Activated T-helper 1 cell treated with anti-CD3 and anti-CD28 coated beads, Interleukin-2, amount 50 U/mL, for 16 hours (primary cell): ENCODE data around the gene CXADR.

Experiments
- DNase-seq, 2 donors: peaks; one replicate each; pipeline ENCODE4 v3.0.0-alpha.2; 2020; ENCODE audit warnings: low read depth in 1 of 2, low spot score in 1 of 2

The CXADR gene

DNA sequence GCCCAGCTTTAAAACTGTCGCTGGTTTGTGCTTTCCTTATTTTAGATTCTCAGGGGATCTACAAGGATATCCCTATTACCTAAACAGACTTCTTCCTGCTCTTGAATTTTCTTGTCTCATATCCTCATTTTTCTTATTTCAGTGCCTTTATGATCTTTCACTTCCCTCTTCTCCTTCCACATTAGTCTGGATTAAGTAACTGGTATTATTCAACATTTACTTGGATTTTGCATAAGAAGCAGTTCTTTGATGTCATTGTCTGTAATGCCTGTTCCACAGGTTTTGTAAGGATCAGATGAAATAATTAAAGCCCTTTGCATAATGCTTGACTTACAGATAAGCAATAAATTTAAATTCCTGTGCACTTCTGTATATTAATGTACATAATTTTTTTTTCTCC lies 26.5 kb downstream of the CXADR start:
- no peak for DNase-seq

GRCh38 chr21:17539743-17540341 lies 27.0 kb downstream of the CXADR start:
- no peak for DNase-seq

GRCh38 chr21:17540530-17540929 lies 27.7 kb downstream of the CXADR start:
- no peak for DNase-seq

DNA sequence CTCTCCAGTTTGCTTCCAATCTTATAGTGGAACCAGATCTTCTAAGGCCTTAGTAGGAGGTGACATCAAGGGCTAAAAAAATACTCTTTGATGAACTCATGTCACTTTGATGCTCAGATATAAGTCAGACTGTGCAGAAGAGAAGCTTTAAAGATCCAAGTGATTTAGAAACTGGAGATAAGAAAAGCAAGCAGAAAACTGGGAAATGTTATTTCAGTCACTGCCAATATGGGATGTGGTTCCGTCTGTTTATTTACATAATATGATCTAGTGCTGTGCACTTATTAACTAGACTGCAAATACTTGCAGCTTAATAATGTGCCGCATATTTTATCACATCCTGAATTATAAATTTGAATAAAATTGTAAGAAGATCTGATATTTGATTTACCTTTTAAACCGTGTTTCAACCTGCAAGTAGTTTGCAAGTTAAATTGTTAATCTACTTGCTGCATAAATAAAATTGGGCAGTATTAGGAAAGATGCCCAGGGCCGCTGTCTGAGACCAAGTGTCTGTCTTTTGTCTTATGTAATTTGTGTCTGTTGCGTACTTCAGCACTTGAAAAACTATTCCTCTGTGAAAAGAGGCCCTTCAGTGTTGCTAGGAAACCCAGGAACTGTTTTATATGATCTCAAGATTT lies 29.6 kb downstream of the CXADR start:
- DNase-seq = no peak

DNA sequence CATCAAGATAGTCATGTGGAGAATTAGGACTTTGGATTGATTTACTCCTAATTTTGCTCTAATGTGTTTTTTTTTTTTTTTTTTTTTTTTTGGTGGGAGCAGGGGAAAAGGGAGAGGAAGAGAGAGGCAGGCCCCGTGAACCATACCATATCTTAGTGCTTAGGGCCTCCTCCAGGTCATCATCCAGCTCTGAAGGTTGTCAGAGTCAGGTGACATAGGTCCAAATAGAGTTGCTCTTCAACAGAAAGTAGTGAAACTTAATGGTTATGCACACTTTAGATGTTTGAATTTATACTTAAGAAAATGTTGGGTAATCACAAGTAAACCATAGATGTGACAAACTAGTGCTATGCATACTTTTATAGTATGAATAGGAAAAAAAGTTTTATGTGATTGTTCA lies 32.2 kb downstream of the CXADR start:
- DNase-seq = no peak

GRCh38 chr21:17548262-17548661 lies 35.4 kb downstream of the CXADR start:
- DNase-seq = no peak

DNA sequence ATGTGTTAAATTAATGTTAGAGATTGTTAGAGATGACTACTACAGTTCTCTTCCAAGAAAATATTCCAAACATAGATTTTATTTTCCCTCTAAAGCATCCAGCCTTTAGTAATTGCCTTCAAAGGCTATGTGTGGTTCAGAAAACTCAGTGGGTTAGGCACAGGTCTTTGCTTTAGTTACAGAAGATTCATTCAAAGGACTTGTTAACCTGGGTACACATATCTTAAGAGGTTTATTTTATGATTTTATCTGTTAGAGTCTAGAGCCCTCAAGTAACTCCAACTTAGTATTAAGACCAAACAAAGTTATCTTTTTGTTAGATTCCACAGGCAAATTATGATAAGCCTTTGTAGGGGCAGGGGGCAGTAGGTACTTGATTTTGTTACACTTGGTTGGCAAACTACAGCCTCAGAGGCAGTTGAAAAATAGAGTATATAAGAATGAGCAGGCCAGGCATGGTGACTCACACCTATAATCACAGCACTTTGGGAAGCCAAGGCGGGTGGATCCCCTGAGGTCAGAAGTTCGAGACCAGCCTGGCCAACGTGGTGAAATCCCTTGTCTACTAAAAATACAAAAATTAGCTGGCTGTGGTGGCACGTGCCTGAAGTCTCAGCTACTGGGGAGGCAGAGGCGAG lies 37.9 kb downstream of the CXADR start:
- no peak for DNase-seq

- no peak for DNase-seq
Observed at GRCh38 chr21:17552410-17552809, 39.6 kb downstream of the CXADR start.

GRCh38 chr21:17554120-17554519 lies 41.3 kb downstream of the CXADR start:
- DNase-seq = no peak

GRCh38 chr21:17554679-17555465 lies 42.0 kb downstream of the CXADR start:
- no peak for DNase-seq

DNA sequence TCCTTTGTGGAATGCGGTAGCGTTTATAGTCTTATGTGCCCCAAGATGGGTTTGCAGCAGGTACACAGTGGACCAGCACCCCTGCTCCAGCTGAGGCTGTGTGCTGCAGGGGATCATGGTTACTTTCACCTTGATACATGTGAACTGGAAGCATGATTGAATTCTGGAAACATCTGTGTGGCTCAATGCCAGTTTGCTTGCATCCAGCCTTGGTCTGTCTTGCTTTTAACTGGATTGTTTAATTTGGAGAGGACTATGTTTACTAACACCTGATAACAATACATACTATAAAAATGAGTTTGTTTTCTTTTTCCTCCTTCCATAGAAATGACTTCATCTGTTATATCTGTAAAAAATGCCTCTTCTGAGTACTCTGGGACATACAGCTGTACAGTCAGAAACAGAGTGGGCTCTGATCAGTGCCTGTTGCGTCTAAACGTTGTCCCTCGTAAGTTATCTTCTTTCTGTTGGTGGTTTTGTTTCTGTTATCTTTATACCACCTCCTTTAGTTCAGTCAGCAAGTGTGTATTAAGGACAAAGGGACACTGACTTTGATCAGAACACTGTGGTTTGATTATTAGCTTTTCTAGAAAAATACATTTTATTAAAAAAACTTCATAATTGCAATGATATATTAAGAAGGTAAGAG lies 47.7 kb downstream of the CXADR start:
- no peak for DNase-seq

GRCh38 chr21:17570786-17571185 lies 57.9 kb downstream of the CXADR start:
- DNase-seq = no peak

DNA sequence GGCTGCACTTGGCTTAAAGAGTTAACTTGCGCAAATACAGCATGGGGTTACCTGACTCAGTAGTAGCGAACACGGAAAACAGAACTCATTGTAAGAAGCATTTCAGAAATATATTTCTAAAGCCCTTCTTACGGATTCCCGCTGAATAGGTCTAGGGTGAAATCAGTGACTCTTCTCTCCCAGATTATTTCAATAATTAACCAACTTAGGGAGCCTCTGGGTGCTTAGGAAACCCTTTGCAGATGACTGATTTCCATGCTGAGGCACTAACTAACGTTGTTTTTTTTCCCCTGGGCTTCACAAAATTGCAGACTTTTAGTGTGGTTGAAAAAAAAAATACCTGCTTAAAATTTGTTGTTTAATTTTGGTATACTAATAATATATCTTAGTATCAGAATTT lies 59.6 kb downstream of the CXADR start:
- no peak for DNase-seq

DNA sequence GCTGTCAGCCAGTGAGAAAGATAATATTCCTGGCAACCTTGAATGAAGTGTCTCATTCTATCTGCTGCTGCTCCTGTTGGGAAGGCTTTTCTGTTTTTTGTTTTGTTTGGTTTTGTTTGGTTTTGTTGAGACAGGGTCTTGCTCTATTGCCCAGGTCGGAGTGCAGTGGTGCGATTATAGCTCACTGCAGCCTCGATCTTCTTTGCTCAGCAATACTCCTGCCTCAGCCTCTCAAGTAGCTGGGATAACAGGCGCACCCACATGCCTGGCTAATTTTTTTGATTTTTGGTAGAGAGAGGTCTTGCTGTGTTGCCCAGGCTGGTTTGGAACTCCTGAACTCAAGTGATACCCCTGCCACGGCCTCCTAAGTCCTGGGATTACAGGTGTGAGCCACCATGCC lies 62.2 kb downstream of the CXADR start:
- DNase-seq = no peak

GRCh38 chr21:17576080-17576835 lies 63.4 kb downstream of the CXADR start:
- no peak for DNase-seq

DNA sequence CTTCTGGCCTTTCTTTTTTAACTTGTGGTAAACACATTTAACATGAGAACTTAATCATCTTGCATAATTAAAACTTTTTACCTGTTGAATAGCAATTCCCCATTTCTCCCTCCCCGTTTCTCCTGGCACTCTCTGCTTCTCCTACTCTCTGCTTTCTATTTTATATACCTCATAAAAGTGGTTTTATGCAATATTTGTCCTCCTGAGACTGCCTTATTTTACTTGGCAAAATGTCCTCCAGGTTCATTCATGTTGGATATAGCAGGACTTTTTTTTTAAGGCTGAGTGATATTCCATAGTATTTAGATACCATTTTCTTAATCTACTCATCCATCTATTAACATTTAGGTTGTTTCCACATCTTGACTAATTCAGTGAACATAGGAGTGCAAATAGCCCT lies 64.9 kb downstream of the CXADR start:
- DNase-seq = no peak

DNA sequence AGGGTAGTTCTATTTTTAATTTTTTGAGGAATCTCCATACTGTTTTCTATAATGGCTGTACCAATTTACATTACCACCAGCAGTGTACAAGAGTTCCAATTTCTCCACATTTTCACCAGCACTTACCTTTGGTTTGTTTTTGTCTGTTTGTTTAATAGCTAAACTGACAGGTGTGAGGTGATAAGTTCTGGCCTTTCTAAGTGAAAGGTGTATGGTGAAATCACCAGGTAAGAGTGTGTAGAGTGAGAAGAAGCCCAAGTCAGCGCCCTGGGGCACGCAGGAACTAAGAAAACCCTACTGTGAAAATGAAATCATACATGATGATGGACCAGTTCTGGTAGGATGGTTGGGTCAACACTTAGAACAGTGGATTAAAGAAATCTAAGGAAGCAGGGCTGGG lies 65.3 kb downstream of the CXADR start:
- no peak for DNase-seq

DNA sequence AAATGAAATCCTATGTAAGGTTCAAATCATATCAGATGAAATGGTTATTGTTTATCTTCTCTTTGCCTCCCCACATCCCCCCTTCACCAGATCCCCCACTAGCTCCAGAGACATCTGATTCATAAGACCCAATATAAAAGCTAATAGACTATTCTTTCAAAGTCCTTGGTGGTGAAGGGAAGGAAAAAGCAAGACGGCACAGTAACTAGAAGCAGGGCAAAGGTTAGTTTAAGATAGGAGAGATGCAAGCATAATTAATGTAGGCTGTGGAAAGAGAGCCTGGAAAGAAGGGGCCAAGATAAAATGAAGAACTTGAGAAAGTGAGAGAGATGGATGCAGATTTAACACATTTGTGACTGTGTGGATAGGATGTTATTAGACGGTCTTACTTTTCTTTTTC lies 66.0 kb downstream of the CXADR start:
- no peak for DNase-seq

DNA sequence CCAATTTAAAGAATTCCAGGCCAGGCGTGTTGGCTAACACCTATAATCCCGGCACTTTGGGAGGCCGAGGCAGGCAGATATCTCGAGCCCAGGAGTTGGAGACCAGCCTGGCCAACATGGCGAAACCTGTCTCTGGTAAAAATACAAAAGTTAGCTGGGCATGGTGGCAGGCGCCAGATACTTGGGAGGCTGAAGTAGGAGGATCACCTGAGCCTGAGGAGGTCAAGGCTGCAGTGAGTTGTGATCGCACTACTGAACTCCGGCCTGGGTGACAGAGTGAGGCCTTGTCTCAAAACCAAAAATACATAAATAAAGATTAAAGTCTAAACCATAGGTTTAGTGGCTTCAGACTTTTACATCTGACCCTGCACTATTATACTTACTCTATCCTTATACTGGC lies 67.5 kb downstream of the CXADR start:
- DNase-seq = no peak

DNA sequence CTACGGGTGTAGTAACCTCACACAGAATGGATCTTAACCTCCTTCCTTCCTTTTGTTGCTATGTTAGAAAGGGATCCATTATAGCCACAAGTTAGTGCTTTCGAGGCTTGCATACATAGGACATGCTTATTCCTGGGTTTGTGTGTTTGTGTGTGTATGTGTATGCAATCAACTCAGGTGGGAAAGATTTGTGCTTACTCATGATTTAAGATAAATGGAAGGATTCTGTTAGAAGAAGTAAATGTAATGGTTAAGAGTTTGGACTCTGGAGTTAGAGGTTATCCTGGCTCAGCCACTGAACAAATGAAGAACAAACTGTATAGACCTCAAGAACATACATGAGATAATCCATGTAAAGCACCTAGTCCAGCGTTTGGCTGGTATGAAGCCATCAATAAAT lies 71.1 kb downstream of the CXADR start:
- no peak for DNase-seq
